HepG2 (cell line): ENCODE measurements around the gene SLC2A4. TPM values are rescaled to one million over a fixed set of nuclear protein-coding genes. Genes with fewer than 3 reads are reported as not detected.

ENCODE experiments used
- CREM ChIP-seq, 2 experiments: sonication (generic) in 1 of 2; formaldehyde crosslinking in 1 of 2; IDR thresholded peaks; 2 replicates each; pipeline versions ENCODE4 v1.4.0 to v1.6.1; 2016 to 2020; ENCODE audit warnings: antibody characterized with exemption in 1 of 2, mild to moderate bottlenecking in 1 of 2, missing genetic modification reagents in 1 of 2
- FIP1L1 ChIP-seq: fragments of 200-400 bp; formaldehyde crosslinking; IDR thresholded peaks from 2 replicates; pipeline ENCODE4 v1.6.1; 2018; ENCODE audit warnings: low read depth, mild to moderate bottlenecking, low read length, moderate library complexity, borderline replicate concordance; ENCODE audit not compliant: insufficient read depth
- MBNL3 ChIP-seq: fragments of 250-450 bp; sonication (Bioruptor Pico); conservative IDR thresholded peaks from 2 replicates; pipeline ENCODE4 v1.8.0; 2022; ENCODE audit warnings: mild to moderate bottlenecking, inconsistent platforms
- NFRKB ChIP-seq: fragments of 450-650 bp; IDR thresholded peaks from 2 replicates; pipeline ENCODE4 v1.6.1; 2017
- PCBP1 ChIP-seq: fragments of 200-400 bp; formaldehyde crosslinking; IDR thresholded peaks from 2 replicates; pipeline ENCODE4 v1.6.1; 2017; ENCODE audit warnings: mild to moderate bottlenecking, low read depth, low read length, borderline replicate concordance
- PHF21A ChIP-seq: sonication (generic); formaldehyde crosslinking; IDR thresholded peaks from 2 replicates; pipeline ENCODE4 v1.5.0; 2020; ENCODE audit warnings: mild to moderate bottlenecking, missing genetic modification reagents
- RELA ChIP-seq: sonication (generic); formaldehyde crosslinking; IDR thresholded peaks from 2 replicates; pipeline ENCODE4 v1.4.0; 2020; ENCODE audit warnings: missing genetic modification reagents
- RXRB ChIP-seq: IDR thresholded peaks from 2 replicates; pipeline ENCODE4 v1.6.1; 2016; ENCODE audit warnings: borderline replicate concordance, missing genetic modification reagents, missing compliant biosample characterization
- TBL1XR1 ChIP-seq: fragments of 150-350 bp; IDR thresholded peaks from 2 replicates; pipeline ENCODE4 v1.6.1; 2014; ENCODE audit warnings: borderline replicate concordance, low read length; ENCODE audit not compliant: partially characterized antibody
- ZIK1 ChIP-seq: sonication (generic); formaldehyde crosslinking; IDR thresholded peaks from 2 replicates; pipeline ENCODE4 v1.5.0; 2020; ENCODE audit warnings: mild to moderate bottlenecking, low read depth, missing genetic modification reagents, borderline replicate concordance
- ZNF335 ChIP-seq: sonication (generic); formaldehyde crosslinking; IDR thresholded peaks from 2 replicates; pipeline ENCODE4 v1.4.0; 2020; ENCODE audit warnings: missing genetic modification reagents
- ZNF891 ChIP-seq: sonication (generic); formaldehyde crosslinking; IDR thresholded peaks from 2 replicates; pipeline ENCODE4 v1.5.0; 2020; ENCODE audit warnings: mild to moderate bottlenecking, missing genetic modification reagents
- ZSCAN30 ChIP-seq: sonication (generic); formaldehyde crosslinking; IDR thresholded peaks from 2 replicates; pipeline ENCODE4 v1.5.0; 2020; ENCODE audit warnings: mild to moderate bottlenecking, missing genetic modification reagents
- polyA plus RNA-seq, 8 experiments: library from polyadenylated mRNA; depleted of rRNA in 3 of 8; stranded (reverse) in 7 of 8; unstranded in 1 of 8; fragments of >200 nt; fragmentation: Illumina TruSeq in 4 of 8; extraction: Trizol in 4 of 8; gene quantifications; 2 replicates each; pipeline versions ENCODE4 v1.2.1 to v1.2.3, GENCODE V29; 2011 to 2016; ENCODE audit warnings: low read depth in 4 of 8, missing spikeins in 1 of 8, mixed read lengths in 1 of 8; ENCODE audit not compliant: insufficient read depth in 1 of 8
- total RNA-seq, 5 experiments: library from RNA; depleted of rRNA; stranded (reverse); fragments of >200 nt; fragmentation: Illumina TruSeq; extraction: Trizol; gene quantifications; 2 replicates each; pipeline ENCODE4 v1.2.3, GENCODE V29; 2016; ENCODE audit warnings: low read depth in 1 of 5
- TF ChIP-seq, protein P1 (sequence below): IDR thresholded peaks from 2 replicates; pipeline ENCODE4 v1.6.1; 2016; ENCODE audit warnings: low read depth
- TF ChIP-seq, protein P2 (sequence below): sonication (generic); formaldehyde crosslinking; IDR thresholded peaks from 2 replicates; pipeline ENCODE4 v1.4.0; 2020; ENCODE audit warnings: missing genetic modification reagents
- TF ChIP-seq, protein P3 (sequence below): sonication (generic); formaldehyde crosslinking; IDR thresholded peaks from 2 replicates; pipeline ENCODE4 v1.4.0; 2020; ENCODE audit warnings: mild to moderate bottlenecking, missing genetic modification reagents
- TF ChIP-seq, protein P4 (sequence below): sonication (generic); formaldehyde crosslinking; IDR thresholded peaks from 2 replicates; pipeline ENCODE4 v1.4.0; 2020; ENCODE audit warnings: missing genetic modification reagents
- TF ChIP-seq, protein P5 (sequence below): sonication (generic); formaldehyde crosslinking; IDR thresholded peaks from 2 replicates; pipeline ENCODE4 v1.5.1; 2020; ENCODE audit warnings: mild to moderate bottlenecking, missing genetic modification reagents, moderate library complexity

SLC2A4 gene
- total and polyA plus RNA-seq, 2 of the 13 experiments (the other 11 are each of a cell fraction or from before 2014, with no cell fraction given), result 4.9 to 5.8 TPM

DNA sequence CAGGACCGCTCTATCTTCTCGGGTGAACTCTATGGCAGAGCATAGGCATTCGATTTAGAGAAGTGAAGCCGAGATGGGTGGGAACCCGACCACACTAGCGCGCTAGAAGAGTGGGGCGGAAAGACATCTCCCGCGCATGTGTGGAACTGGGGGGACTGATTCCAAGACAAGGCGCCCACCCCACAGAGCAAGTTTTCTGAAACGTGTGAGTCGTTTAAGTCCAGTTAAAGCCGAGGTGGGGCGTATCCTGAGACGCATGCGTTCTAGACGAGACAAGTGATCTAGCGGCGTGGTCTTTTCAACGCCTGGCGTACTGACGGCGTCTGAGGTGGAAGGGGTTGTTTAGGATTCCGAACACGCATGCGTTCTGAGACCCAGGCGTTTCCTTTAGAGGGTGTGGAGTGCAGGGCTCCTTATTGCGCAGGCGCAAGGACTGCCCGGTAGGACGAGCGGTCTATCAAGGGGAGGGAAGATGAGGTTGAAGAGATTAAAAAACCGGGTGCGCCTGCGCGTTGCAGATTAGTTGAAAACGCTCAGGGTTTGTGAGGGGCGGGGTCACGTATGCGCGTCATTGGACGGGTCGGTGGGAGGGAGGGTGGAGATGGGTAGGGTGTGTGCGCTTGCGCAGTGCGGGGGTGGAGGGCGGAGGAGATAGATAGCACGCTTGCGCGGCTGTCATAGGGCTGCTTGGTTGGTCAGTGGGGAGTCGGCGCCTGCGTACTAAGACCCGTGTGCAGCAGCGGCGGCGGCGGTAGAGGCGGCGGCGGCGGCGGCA lies 25.6 kb downstream of the SLC2A4 start, which contains the start of gene EIF5A (continued):
- TF ChIP-seq, protein P1, sequence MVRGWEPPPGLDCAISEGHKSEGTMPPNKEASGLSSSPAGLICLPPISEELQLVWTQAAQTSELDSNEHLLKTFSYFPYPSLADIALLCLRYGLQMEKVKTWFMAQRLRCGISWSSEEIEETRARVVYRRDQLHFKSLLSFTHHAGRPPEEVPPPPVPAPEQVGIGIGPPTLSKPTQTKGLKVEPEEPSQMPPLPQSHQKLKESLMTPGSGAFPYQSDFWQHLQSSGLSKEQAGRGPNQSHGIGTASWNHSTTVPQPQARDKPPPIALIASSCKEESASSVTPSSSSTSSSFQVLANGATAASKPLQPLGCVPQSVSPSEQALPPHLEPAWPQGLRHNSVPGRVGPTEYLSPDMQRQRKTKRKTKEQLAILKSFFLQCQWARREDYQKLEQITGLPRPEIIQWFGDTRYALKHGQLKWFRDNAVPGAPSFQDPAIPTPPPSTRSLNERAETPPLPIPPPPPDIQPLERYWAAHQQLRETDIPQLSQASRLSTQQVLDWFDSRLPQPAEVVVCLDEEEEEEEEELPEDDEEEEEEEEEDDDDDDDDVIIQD, result peak; percentile 49; the same call in 1 of the 2 replicates
- TF ChIP-seq RELA (CRISPR knock-in tag) (no peak), ZSCAN30 (CRISPR knock-in tag) (no peak), FIP1L1 (no peak), ZNF335 (CRISPR knock-in tag) (0 out of 2 replicates have a peak, but pooled peaks have one; percentile 46), NFRKB (no peak), PHF21A (peak; percentile 46; the same call in 1 of the 2 replicates), TBL1XR1 (no peak), ZIK1 (CRISPR knock-in tag) (no peak), CREM (IDR thresholded peaks at IDR 0.05) (peak; percentile 16; the same call in 1 of the 2 replicates), CREM (CRISPR knock-in tag; IDR thresholded peaks at IDR 0.05) (no peak), ZNF891 (CRISPR knock-in tag) (no peak), MBNL3 (no peak), RXRB (CRISPR knock-in tag) (peak; percentile 62), PCBP1 (no peak)
- TF ChIP-seq, protein P2, sequence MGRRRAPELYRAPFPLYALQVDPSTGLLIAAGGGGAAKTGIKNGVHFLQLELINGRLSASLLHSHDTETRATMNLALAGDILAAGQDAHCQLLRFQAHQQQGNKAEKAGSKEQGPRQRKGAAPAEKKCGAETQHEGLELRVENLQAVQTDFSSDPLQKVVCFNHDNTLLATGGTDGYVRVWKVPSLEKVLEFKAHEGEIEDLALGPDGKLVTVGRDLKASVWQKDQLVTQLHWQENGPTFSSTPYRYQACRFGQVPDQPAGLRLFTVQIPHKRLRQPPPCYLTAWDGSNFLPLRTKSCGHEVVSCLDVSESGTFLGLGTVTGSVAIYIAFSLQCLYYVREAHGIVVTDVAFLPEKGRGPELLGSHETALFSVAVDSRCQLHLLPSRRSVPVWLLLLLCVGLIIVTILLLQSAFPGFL (CRISPR knock-in tag), result no peak
- TF ChIP-seq, protein P3, sequence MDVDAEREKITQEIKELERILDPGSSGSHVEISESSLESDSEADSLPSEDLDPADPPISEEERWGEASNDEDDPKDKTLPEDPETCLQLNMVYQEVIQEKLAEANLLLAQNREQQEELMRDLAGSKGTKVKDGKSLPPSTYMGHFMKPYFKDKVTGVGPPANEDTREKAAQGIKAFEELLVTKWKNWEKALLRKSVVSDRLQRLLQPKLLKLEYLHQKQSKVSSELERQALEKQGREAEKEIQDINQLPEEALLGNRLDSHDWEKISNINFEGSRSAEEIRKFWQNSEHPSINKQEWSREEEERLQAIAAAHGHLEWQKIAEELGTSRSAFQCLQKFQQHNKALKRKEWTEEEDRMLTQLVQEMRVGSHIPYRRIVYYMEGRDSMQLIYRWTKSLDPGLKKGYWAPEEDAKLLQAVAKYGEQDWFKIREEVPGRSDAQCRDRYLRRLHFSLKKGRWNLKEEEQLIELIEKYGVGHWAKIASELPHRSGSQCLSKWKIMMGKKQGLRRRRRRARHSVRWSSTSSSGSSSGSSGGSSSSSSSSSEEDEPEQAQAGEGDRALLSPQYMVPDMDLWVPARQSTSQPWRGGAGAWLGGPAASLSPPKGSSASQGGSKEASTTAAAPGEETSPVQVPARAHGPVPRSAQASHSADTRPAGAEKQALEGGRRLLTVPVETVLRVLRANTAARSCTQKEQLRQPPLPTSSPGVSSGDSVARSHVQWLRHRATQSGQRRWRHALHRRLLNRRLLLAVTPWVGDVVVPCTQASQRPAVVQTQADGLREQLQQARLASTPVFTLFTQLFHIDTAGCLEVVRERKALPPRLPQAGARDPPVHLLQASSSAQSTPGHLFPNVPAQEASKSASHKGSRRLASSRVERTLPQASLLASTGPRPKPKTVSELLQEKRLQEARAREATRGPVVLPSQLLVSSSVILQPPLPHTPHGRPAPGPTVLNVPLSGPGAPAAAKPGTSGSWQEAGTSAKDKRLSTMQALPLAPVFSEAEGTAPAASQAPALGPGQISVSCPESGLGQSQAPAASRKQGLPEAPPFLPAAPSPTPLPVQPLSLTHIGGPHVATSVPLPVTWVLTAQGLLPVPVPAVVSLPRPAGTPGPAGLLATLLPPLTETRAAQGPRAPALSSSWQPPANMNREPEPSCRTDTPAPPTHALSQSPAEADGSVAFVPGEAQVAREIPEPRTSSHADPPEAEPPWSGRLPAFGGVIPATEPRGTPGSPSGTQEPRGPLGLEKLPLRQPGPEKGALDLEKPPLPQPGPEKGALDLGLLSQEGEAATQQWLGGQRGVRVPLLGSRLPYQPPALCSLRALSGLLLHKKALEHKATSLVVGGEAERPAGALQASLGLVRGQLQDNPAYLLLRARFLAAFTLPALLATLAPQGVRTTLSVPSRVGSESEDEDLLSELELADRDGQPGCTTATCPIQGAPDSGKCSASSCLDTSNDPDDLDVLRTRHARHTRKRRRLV (CRISPR knock-in tag), result 0 out of 2 replicates have a peak, but pooled peaks have one; percentile 22
- TF ChIP-seq, protein P4, sequence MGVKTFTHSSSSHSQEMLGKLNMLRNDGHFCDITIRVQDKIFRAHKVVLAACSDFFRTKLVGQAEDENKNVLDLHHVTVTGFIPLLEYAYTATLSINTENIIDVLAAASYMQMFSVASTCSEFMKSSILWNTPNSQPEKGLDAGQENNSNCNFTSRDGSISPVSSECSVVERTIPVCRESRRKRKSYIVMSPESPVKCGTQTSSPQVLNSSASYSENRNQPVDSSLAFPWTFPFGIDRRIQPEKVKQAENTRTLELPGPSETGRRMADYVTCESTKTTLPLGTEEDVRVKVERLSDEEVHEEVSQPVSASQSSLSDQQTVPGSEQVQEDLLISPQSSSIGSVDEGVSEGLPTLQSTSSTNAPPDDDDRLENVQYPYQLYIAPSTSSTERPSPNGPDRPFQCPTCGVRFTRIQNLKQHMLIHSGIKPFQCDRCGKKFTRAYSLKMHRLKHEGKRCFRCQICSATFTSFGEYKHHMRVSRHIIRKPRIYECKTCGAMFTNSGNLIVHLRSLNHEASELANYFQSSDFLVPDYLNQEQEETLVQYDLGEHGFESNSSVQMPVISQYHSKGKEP, result no peak
- TF ChIP-seq, protein P5, sequence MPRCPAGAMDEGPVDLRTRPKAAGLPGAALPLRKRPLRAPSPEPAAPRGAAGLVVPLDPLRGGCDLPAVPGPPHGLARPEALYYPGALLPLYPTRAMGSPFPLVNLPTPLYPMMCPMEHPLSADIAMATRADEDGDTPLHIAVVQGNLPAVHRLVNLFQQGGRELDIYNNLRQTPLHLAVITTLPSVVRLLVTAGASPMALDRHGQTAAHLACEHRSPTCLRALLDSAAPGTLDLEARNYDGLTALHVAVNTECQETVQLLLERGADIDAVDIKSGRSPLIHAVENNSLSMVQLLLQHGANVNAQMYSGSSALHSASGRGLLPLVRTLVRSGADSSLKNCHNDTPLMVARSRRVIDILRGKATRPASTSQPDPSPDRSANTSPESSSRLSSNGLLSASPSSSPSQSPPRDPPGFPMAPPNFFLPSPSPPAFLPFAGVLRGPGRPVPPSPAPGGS (CRISPR knock-in tag), result peak; percentile 65
